GM23338 (cell line): ENCODE results near the gene RNF183. TPM values are rescaled to one million over a fixed set of nuclear protein-coding genes. Genes with fewer than 3 reads are reported as not detected.

ENCODE experiments used
- ATAC-seq: fragments of 200-7000 bp; cut with Tn5 transposase; 3 replicates; pipeline ENCODE4 v1.9.1; 2020
- DNase-seq: peaks from one replicate; pipeline ENCODE4 v3.0.0-alpha.2; 2015; ENCODE audit warnings: low spot score
- H2AFZ ChIP-seq: fragments of 200-600 bp; sonication (generic); 2 replicates; pipeline ENCODE4 v1.8.0; 2016; ENCODE audit warnings: antibody characterized with exemption, mild to moderate bottlenecking, moderate library complexity
- H3F3A ChIP-seq: fragments of 200-600 bp; sonication (generic); replicated peaks from 2 replicates; pipeline ENCODE4 v1.8.0; 2017; ENCODE audit warnings: antibody characterized with exemption, mixed run types, low read depth
- H3K27ac ChIP-seq: fragments of 200-600 bp; sonication (generic); 2 replicates; pipeline ENCODE4 v1.6.1; 2016; ENCODE audit warnings: low read depth
- H3K27me3 ChIP-seq: fragments of 200-600 bp; sonication (generic); 2 replicates; pipeline ENCODE4 v1.8.0; 2016; ENCODE audit warnings: mild to moderate bottlenecking, mixed run types, moderate library complexity; ENCODE audit not compliant: insufficient read depth
- H3K36me3 ChIP-seq: fragments of 200-600 bp; sonication (generic); 2 replicates; pipeline ENCODE4 v1.8.0; 2016; ENCODE audit warnings: mild to moderate bottlenecking; ENCODE audit not compliant: insufficient read depth
- H3K4me1 ChIP-seq: fragments of 200-600 bp; sonication (generic); 2 replicates; pipeline ENCODE4 v1.8.0; 2016; ENCODE audit warnings: mild to moderate bottlenecking, moderate library complexity; ENCODE audit not compliant: insufficient read depth
- H3K4me2 ChIP-seq: fragments of 200-600 bp; sonication (generic); 2 replicates; pipeline ENCODE4 v1.7.1; 2017; ENCODE audit warnings: mixed run types
- H3K4me3 ChIP-seq: fragments of 200-600 bp; sonication (generic); 2 replicates; pipeline ENCODE4 v1.6.1; 2016; ENCODE audit warnings: mixed run types
- H3K79me2 ChIP-seq: fragments of 200-600 bp; sonication (generic); replicated peaks from 2 replicates; pipeline ENCODE4 v1.8.0; 2017; ENCODE audit warnings: mild to moderate bottlenecking; ENCODE audit not compliant: insufficient read depth
- H3K9me2 ChIP-seq: fragments of 200-600 bp; sonication (generic); 2 replicates; pipeline ENCODE4 v1.8.0; 2017; ENCODE audit not compliant: insufficient read depth
- H4K20me1 ChIP-seq: fragments of 200-600 bp; sonication (generic); replicated peaks from 2 replicates; pipeline ENCODE4 v1.8.0; 2017; ENCODE audit warnings: mild to moderate bottlenecking; ENCODE audit not compliant: insufficient read depth
- H3K27ac Mint-ChIP-seq: 2 replicates; pipeline ENCODE4 v1.8.0; 2020; ENCODE audit warnings: inconsistent platforms, mild to moderate bottlenecking, moderate library complexity, mixed read lengths
- H3K27me3 Mint-ChIP-seq: 3 replicates; pipeline ENCODE4 v1.8.0; 2022; ENCODE audit warnings: low read depth, mild to moderate bottlenecking, moderate library complexity, mixed read lengths, inconsistent platforms; ENCODE audit not compliant: insufficient read depth, poor library complexity
- H3K36me3 Mint-ChIP-seq: 3 replicates; pipeline ENCODE4 v1.8.0; 2021; ENCODE audit warnings: low read depth, mild to moderate bottlenecking, inconsistent platforms, moderate library complexity, mixed read lengths
- H3K4me1 Mint-ChIP-seq: 3 replicates; pipeline ENCODE4 v1.8.0; 2020; ENCODE audit warnings: mild to moderate bottlenecking, inconsistent platforms, mixed read lengths
- H3K4me3 Mint-ChIP-seq: 3 replicates; pipeline ENCODE4 v1.8.0; 2021; ENCODE audit warnings: moderate library complexity, mild to moderate bottlenecking, inconsistent platforms, mixed read lengths
- H3K9me3 Mint-ChIP-seq: 3 replicates; pipeline ENCODE4 v1.8.0; 2020; ENCODE audit warnings: moderate library complexity, mild to moderate bottlenecking, inconsistent platforms, mixed read lengths
- CREB1 ChIP-seq: fragments of 250-450 bp; sonication (Bioruptor Pico); IDR thresholded peaks from 2 replicates; pipeline ENCODE4 v1.5.0; 2020; ENCODE audit warnings: low read depth, mild to moderate bottlenecking, moderate library complexity
- CTCF ChIP-seq, 2 experiments: fragments of 200-600 bp in 1 of 2; sonication (generic) in 1 of 2; conservative IDR thresholded peaks; 2 replicates each; pipeline versions ENCODE4 v1.5.1 to v1.6.1; 2016 to 2017; ENCODE audit warnings: antibody characterized with exemption in 2 of 2, low read depth in 2 of 2, mild to moderate bottlenecking in 2 of 2, moderate library complexity in 1 of 2
- ETS1 ChIP-seq: IDR thresholded peaks from 2 replicates; pipeline ENCODE4 v1.6.1; 2016; ENCODE audit warnings: antibody characterized with exemption
- EZH2 ChIP-seq: fragments of 200-600 bp; sonication (generic); IDR thresholded peaks from one replicate; pipeline ENCODE4 v1.8.0; 2017; ENCODE audit warnings: antibody characterized with exemption, mild to moderate bottlenecking, low read depth; ENCODE audit not compliant: unreplicated experiment
- EZH2phosphoT487 ChIP-seq: fragments of 200-600 bp; sonication (generic); IDR thresholded peaks from one replicate; pipeline ENCODE4 v1.8.1; 2018; ENCODE audit warnings: antibody characterized with exemption; ENCODE audit not compliant: unreplicated experiment
- JUNB ChIP-seq: IDR thresholded peaks from one replicate; pipeline ENCODE4 v1.6.1; 2016; ENCODE audit warnings: antibody characterized with exemption; ENCODE audit not compliant: unreplicated experiment
- NANOG ChIP-seq: IDR thresholded peaks from 2 replicates; pipeline ENCODE4 v1.6.1; 2016; ENCODE audit warnings: antibody characterized with exemption, borderline replicate concordance
- REST ChIP-seq: IDR thresholded peaks from one replicate; pipeline ENCODE4 v1.6.1; 2018; ENCODE audit warnings: antibody characterized with exemption; ENCODE audit not compliant: unreplicated experiment
- ZNF114 ChIP-seq: fragments of 250-450 bp; sonication (Bioruptor Pico); IDR thresholded peaks from 2 replicates; pipeline ENCODE4 v1.5.0; 2020; ENCODE audit warnings: mild to moderate bottlenecking, moderate library complexity
- ZNF331 ChIP-seq: fragments of 250-450 bp; sonication (Bioruptor Pico); IDR thresholded peaks from 2 replicates; pipeline ENCODE4 v1.5.0; 2020; ENCODE audit warnings: low read depth, mild to moderate bottlenecking, moderate library complexity
- ZNF462 ChIP-seq: fragments of 250-450 bp; sonication (Bioruptor Pico); IDR thresholded peaks from 2 replicates; pipeline ENCODE4 v1.5.0; 2020; ENCODE audit warnings: mild to moderate bottlenecking, moderate library complexity
- polyA plus RNA-seq: library from polyadenylated mRNA; unstranded; fragments of >200 nt; fragmentation: Nextera tagmentation; extraction: Ambion mirVana; gene quantifications from 2 replicates; pipeline ENCODE4 v1.2.1, GENCODE V29; 2016
- total RNA-seq: library from RNA; depleted of rRNA; stranded (reverse); fragments of >200 nt; shearing (Covaris generic); gene quantifications from 2 replicates; pipeline ENCODE4 v1.2.3, GENCODE V29; 2014

The RNF183 gene
- total and polyA plus RNA-seq, 2 experiments from 2014 or later = 0.42 TPM; not detected in 1

- DNase-seq = no peak
- no peaks in the 10 kb centered on the region for H3K36me3 Mint-ChIP-seq
- H3K27me3 Mint-ChIP-seq = peaks cover 2% of the 10 kb centered on the region
- no peaks in the 10 kb centered on the region for H3K27me3 ChIP-seq
- H3K36me3 ChIP-seq = no peaks in the 10 kb centered on the region
- no peaks in the 10 kb centered on the region for H3K4me1 Mint-ChIP-seq
- H3K4me3 Mint-ChIP-seq = no peak overlapping the region
- TF ChIP-seq CTCF (conservative IDR thresholded peaks at IDR 0.05; ENCODE audit: low read depth in 2 of 2) (no peak), ZNF114 (CRISPR knock-in tag) (no peak), EZH2 (no peak), REST (no peak), ZNF462 (CRISPR knock-in tag) (no peak), JUNB (no peak), NANOG (no peak), EZH2phosphoT487 (no peak), ETS1 (no peak), CREB1 (CRISPR knock-in tag) (no peak), ZNF331 (no peak)
- H3K27ac ChIP-seq = no peak overlapping the region
- H3F3A ChIP-seq = no peaks in the 10 kb centered on the region
- no peak overlapping the region for H3K27ac Mint-ChIP-seq
- peaks cover 4% of the 10 kb centered on the region; the same call in 1 of the 2 replicates for H4K20me1 ChIP-seq
- H3K9me2 ChIP-seq = no peaks in the 10 kb centered on the region
- H3K9me3 Mint-ChIP-seq = no peaks in the 10 kb centered on the region
- no peak overlapping the region for H3K4me3 ChIP-seq
- no peaks in the 10 kb centered on the region for H3K4me1 ChIP-seq
- ATAC-seq = no peak
- no peak overlapping the region for H2AFZ ChIP-seq
- H3K4me2 ChIP-seq = no peak overlapping the region
- H3K79me2 ChIP-seq = no peaks in the 10 kb centered on the region
Observed at GRCh38 chr9:113315231-113315630, 12.1 kb upstream of the RNF183 start.
